PFSK-1 (cell line): Measurements from ENCODE around the gene UBE3B.

Experiments used
- FOXP2 ChIP-seq: optimal IDR thresholded peaks from 2 replicates; pipeline ENCODE3; 2011; ENCODE audit warnings: borderline replicate concordance, control low read depth, inconsistent platforms; ENCODE audit not compliant: insufficient read depth; ENCODE audit errors: extremely low read length, extremely low read depth
- POLR2AphosphoS5 ChIP-seq: IDR thresholded peaks from 2 replicates; pipeline ENCODE4 v1.6.1; 2012; ENCODE audit warnings: low read depth, mild to moderate bottlenecking, control low read depth, low read length, moderate library complexity
- REST ChIP-seq, 2 experiments: IDR thresholded peaks; 2 replicates each; pipeline versions ENCODE4 v1.6.1 to v1.8.0; 2011 to 2012; ENCODE audit warnings: low read depth in 2 of 2, low read length in 2 of 2, control low read depth in 1 of 2, inconsistent platforms in 1 of 2, mild to moderate bottlenecking in 1 of 2, moderate library complexity in 1 of 2; ENCODE audit not compliant: insufficient read depth in 1 of 2
- SIN3A ChIP-seq: IDR thresholded peaks from 2 replicates; pipeline ENCODE4 v1.6.1; 2012; ENCODE audit warnings: mild to moderate bottlenecking, low read length, moderate library complexity, borderline replicate concordance; ENCODE audit not compliant: insufficient read depth
- TAF1 ChIP-seq: IDR thresholded peaks from 2 replicates; pipeline ENCODE4 v1.6.1; 2012; ENCODE audit warnings: low read length, control low read depth, borderline replicate concordance; ENCODE audit not compliant: insufficient read depth

UBE3B gene

GRCh38 chr12:109566424-109566823 is 89.0 kb downstream of the UBE3B start:
- no peak for TF ChIP-seq REST (IDR thresholded peaks at IDR 0.05; ENCODE audit: insufficient read depth in 1 of 2, low read depth in 2 of 2, low read length in 2 of 2)
- TF ChIP-seq FOXP2: no peak
- no peak for TF ChIP-seq POLR2AphosphoS5
- no peak for TF ChIP-seq TAF1
- no peak for TF ChIP-seq SIN3A

- TF ChIP-seq POLR2AphosphoS5 (no peak), REST (IDR thresholded peaks at IDR 0.05; ENCODE audit: insufficient read depth in 1 of 2, low read depth in 2 of 2, low read length in 2 of 2) (no peak), FOXP2 (no peak), SIN3A (no peak), TAF1 (no peak)
Observed at GRCh38 chr12:109567296-109567695, 89.9 kb downstream of the UBE3B start.

GRCh38 chr12:109567967-109568366 is 90.5 kb downstream of the UBE3B start:
- TF ChIP-seq TAF1 (no peak), REST (IDR thresholded peaks at IDR 0.05; ENCODE audit: insufficient read depth in 1 of 2, low read depth in 2 of 2, low read length in 2 of 2) (no peak), SIN3A (no peak), POLR2AphosphoS5 (no peak), FOXP2 (no peak)

- no peak for TF ChIP-seq POLR2AphosphoS5
- no peak for TF ChIP-seq REST (IDR thresholded peaks at IDR 0.05; ENCODE audit: insufficient read depth in 1 of 2, low read depth in 2 of 2, low read length in 2 of 2)
- no peak for TF ChIP-seq TAF1
- TF ChIP-seq FOXP2: no peak
- no peak for TF ChIP-seq SIN3A
Observed at GRCh38 chr12:109568486-109568885, 91.1 kb downstream of the UBE3B start.
